Smooth muscle cell (in vitro differentiated cells): ENCODE data around the gene PSEN1. TPM values are rescaled to one million over a fixed set of nuclear protein-coding genes. Genes with fewer than 3 reads are reported as not detected.
"Not testable (repeated sequence)": the region's sequence is repeated elsewhere in the genome, so short reads cannot be mapped to it uniquely, and the experiment has no call there.

Source experiments
- DNase-seq: peaks from one replicate; lab custom pipeline; 2025; ENCODE audit not compliant: unreplicated experiment; lab: John Stamatoyannopoulos, UW
- H2AFZ ChIP-seq: fragments of 200-600 bp; sonication (generic); 2 replicates; pipeline ENCODE4 v1.6.0; 2016; ENCODE audit warnings: antibody characterized with exemption, low read depth, mild to moderate bottlenecking
- H3F3A ChIP-seq: fragments of 200-600 bp; sonication (generic); 2 replicates; pipeline ENCODE4 v1.6.0; 2017; ENCODE audit warnings: antibody characterized with exemption, low read depth
- H3K27ac ChIP-seq: fragments of 200-600 bp; sonication (generic); 2 replicates; pipeline ENCODE4 v1.5.1; 2016; ENCODE audit warnings: low read depth, mild to moderate bottlenecking
- H3K27me3 ChIP-seq: fragments of 200-600 bp; sonication (generic); 2 replicates; pipeline ENCODE4 v1.6.1; 2016; ENCODE audit warnings: low read depth, mild to moderate bottlenecking
- H3K36me3 ChIP-seq: fragments of 200-600 bp; sonication (generic); 2 replicates; pipeline ENCODE4 v1.5.1; 2016; ENCODE audit warnings: low read depth
- H3K4me1 ChIP-seq: fragments of 200-600 bp; sonication (generic); 2 replicates; pipeline ENCODE4 v1.5.1; 2016; ENCODE audit warnings: low read depth
- H3K4me2 ChIP-seq: fragments of 200-600 bp; sonication (generic); 2 replicates; pipeline ENCODE4 v1.6.0; 2016; ENCODE audit warnings: mild to moderate bottlenecking
- H3K4me3 ChIP-seq: fragments of 200-600 bp; sonication (generic); 2 replicates; pipeline ENCODE4 v1.5.1; 2016; ENCODE audit warnings: mild to moderate bottlenecking
- H3K79me2 ChIP-seq: fragments of 200-600 bp; sonication (generic); 2 replicates; pipeline ENCODE4 v1.6.0; 2016; ENCODE audit warnings: low read depth, mild to moderate bottlenecking
- H3K9ac ChIP-seq: fragments of 200-600 bp; sonication (generic); 2 replicates; pipeline ENCODE4 v1.6.0; 2016; ENCODE audit warnings: low read depth
- H3K9me3 ChIP-seq: fragments of 200-600 bp; sonication (generic); replicated peaks from 2 replicates; pipeline ENCODE4 v1.5.1; 2016; ENCODE audit warnings: low read depth
- H4K20me1 ChIP-seq: fragments of 200-600 bp; sonication (generic); 2 replicates; pipeline ENCODE4 v1.6.0; 2016; ENCODE audit warnings: low read depth
- CTCF ChIP-seq: fragments of 200-600 bp; sonication (generic); IDR thresholded peaks from 2 replicates; pipeline ENCODE4 v1.5.1; 2017; ENCODE audit warnings: borderline replicate concordance, mild to moderate bottlenecking, antibody characterized with exemption; ENCODE audit not compliant: insufficient read depth, poor library complexity, severe bottlenecking
- WGBS: methylation state at CpG from one replicate; pipeline ENCODE4 v1.1.7; 2016; ENCODE audit warnings: low lambda C conversion rate; 5-methylcytosine and 5-hydroxymethylcytosine counted together
- polyA plus RNA-seq: library from polyadenylated mRNA; unstranded; fragments of >200 nt; fragmentation: Nextera tagmentation; extraction: Ambion mirVana; gene quantifications from 2 replicates; pipeline ENCODE4 v1.2.1, GENCODE V29; 2016
- total RNA-seq: library from RNA; depleted of rRNA; stranded (reverse); fragments of >200 nt; gene quantifications from 2 replicates; pipeline ENCODE4 v1.2.3, GENCODE V29; 2014

PSEN1 gene
- total and polyA plus RNA-seq, 2 experiments from 2014 or later = 37.7 to 55.1 TPM

DNA sequence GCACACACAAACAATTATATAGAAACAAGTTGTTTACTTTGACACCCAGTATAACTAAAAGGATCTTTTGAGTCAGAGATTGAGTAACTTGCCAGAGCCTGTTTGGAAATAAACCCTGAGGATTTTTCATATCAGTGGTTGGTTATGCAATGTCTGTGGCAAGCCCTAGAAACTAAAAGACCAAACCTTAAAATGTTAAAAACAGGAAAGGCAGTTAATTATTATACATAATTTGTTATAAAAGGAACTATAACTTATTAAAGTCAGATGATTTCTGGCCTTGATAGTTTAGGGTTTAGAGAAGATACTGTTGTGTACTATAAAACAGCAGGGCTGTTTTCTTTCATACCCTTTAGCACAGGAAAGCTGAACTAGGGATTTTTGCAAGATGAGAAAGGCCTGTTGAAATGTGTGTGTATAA, 44.1 kb downstream of the PSEN1 start:
- H3F3A ChIP-seq = no peaks in the 10 kb centered on the region
- DNase-seq = no peak
- H3K27ac ChIP-seq = peak overlapping the region; percentile 29
- no peaks in the 10 kb centered on the region for H3K4me1 ChIP-seq
- TF ChIP-seq CTCF = no peak
- no peak overlapping the region for H2AFZ ChIP-seq
- peak overlapping the region; percentile 38 for H3K4me2 ChIP-seq
- H4K20me1 ChIP-seq = no peaks in the 10 kb centered on the region
- H3K9ac ChIP-seq = no peak overlapping the region
- peaks cover 3% of the 10 kb centered on the region for H3K36me3 ChIP-seq
- H3K4me3 ChIP-seq = no peak overlapping the region
- no peaks in the 10 kb centered on the region for H3K9me3 ChIP-seq
- no peaks in the 10 kb centered on the region for H3K79me2 ChIP-seq
- no peaks in the 10 kb centered on the region for H3K27me3 ChIP-seq

DNA sequence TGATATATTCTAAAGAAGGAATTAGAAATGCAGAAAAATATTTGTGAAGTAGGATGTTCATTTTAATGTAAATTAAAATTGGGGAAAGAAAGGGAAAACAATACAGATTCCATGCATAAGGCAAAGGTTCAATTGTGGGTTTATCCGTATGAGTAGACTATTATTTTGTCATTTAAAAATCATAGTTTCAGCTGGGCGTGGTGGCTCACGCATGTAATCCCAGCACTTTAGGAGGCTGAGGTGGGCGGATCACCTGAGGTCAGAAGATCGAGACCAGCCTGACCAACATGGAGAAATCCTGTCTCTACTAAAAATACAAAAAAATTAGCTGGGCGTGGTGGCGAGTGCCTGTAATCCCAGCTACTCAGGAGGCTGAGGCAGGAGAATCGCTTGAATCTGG, 44.7 kb downstream of the PSEN1 start:
- not testable (repeated sequence) for H3K4me3 ChIP-seq, H2AFZ ChIP-seq, DNase-seq, H3K4me1 ChIP-seq, H4K20me1 ChIP-seq, H3F3A ChIP-seq, H3K9ac ChIP-seq, H3K36me3 ChIP-seq, H3K9me3 ChIP-seq, H3K27me3 ChIP-seq, H3K79me2 ChIP-seq
- H3K4me2 ChIP-seq = peak overlapping the region; percentile 38
- WGBS = 95% methylated on average over 8 of the region's 8 CpGs
- H3K27ac ChIP-seq = peak overlapping the region; percentile 29

GRCh38 chr14:73188501-73188911, 52.2 kb downstream of the PSEN1 start:
- Histone ChIP-seq H4K20me1 (no peaks in the 10 kb centered on the region), H3K9ac (no peak overlapping the region), H3K4me3 (no peak overlapping the region), H3K27me3 (no peaks in the 10 kb centered on the region), H3K36me3 (peaks cover 10% of the 10 kb centered on the region), H2AFZ (no peak overlapping the region), H3K4me1 (no peaks in the 10 kb centered on the region), H3F3A (no peaks in the 10 kb centered on the region), H3K79me2 (no peaks in the 10 kb centered on the region), H3K9me3 (no peaks in the 10 kb centered on the region), H3K27ac (no peak overlapping the region), H3K4me2 (no peak overlapping the region)
- no peak for TF ChIP-seq CTCF
- 83% methylated on average over 3 of the region's 3 CpGs for WGBS
- no peak for DNase-seq

- H3K79me2 ChIP-seq = no peaks in the 10 kb centered on the region
- WGBS = 91% methylated on average over 3 of the region's 3 CpGs
Observed at GRCh38 chr14:73189651-73190050, 53.3 kb downstream of the PSEN1 start.

More at GRCh38 chr14:73189651-73190050, 53.3 kb downstream of the PSEN1 start:
- H4K20me1 ChIP-seq = no peaks in the 10 kb centered on the region
- no peak overlapping the region for H3K27ac ChIP-seq
- H3K9ac ChIP-seq = no peak overlapping the region
- no peak for TF ChIP-seq CTCF
- no peaks in the 10 kb centered on the region for H3F3A ChIP-seq
- no peaks in the 10 kb centered on the region for H3K4me1 ChIP-seq
- no peak overlapping the region for H3K4me2 ChIP-seq
- no peak for DNase-seq
- no peak overlapping the region for H2AFZ ChIP-seq
- H3K27me3 ChIP-seq = no peaks in the 10 kb centered on the region
- no peak overlapping the region for H3K4me3 ChIP-seq
- H3K36me3 ChIP-seq = peaks cover 10% of the 10 kb centered on the region
- H3K9me3 ChIP-seq = no peaks in the 10 kb centered on the region
